SK-N-MC (cell line): Measurements from ENCODE around the gene RBBP5.

Experiments used
- EZH2 ChIP-seq: fragments of 200-600 bp; sonication (generic); IDR thresholded peaks from one replicate; pipeline ENCODE4 v1.6.1; 2017; ENCODE audit warnings: antibody characterized with exemption
- FOXP2 ChIP-seq: optimal IDR thresholded peaks from 2 replicates; pipeline ENCODE3; 2011; ENCODE audit warnings: mild to moderate bottlenecking, moderate library complexity; ENCODE audit not compliant: insufficient read depth; ENCODE audit errors: extremely low read length, control extremely low read depth
- POLR2AphosphoS5 ChIP-seq: IDR thresholded peaks from 2 replicates; pipeline ENCODE4 v1.6.1; 2012; ENCODE audit warnings: mild to moderate bottlenecking, low read depth, low read length, borderline replicate concordance

GRCh38 chr1:205064301-205064700 is 57.5 kb downstream of the RBBP5 start:
- no peak for TF ChIP-seq EZH2
- TF ChIP-seq POLR2AphosphoS5: no peak
- TF ChIP-seq FOXP2: no peak
